ENCODE measurements around the gene ITLN2.

The ITLN2 gene

DNA sequence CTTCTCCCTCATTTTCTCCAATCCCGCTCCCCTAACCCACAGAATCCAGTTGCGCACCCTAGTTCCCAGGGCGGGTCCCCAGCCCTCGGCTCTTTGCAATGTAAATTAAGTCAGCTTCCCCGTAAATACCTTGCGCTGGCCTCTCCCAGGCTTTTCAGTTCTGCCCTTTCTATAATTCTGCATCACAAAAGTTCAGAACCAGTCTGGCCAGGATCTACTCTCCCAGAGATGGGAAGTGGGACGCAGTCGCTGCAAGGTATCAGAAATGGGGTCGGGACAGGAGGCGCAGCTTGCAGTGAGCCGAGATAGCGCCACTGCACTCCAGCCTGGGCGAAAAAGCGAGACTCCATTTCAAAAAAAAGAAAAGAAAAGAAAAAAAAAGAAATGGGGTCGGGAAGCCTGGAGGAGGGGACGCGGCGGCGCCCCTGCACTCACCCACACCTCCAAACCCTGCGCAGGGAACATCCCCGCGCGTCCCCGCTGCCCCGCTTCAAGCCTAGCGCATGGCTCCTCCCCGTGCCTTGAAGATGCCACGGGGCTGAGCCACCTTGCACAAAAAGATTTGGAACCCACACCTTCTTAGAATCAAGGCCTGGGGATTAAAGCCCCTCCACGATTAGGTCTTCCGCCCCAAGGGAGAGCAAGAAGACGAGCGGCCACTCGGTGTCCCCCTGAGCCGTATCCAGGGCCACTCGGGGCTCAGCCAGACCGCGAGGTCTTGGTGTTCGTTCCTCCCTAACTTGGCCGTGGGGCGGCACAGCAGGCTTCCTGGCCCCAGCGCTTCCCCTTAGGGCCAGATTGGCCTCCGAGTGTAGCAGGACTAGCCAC, 27.2 kb upstream of the ITLN2 start:
- Histone ChIP-seq H3K4me3 (ENCODE audit: low read length in 2 of 2) (no peak overlapping the region), H3K27me3 (ENCODE audit: control insufficient read depth in 1 of 2, insufficient read depth in 2 of 2, low read length in 2 of 2) (peaks cover 2 to 16% of the 10 kb centered on the region in 2 donors), H3K9ac (ENCODE audit: low read length in 2 of 2) (no peak overlapping the region), H3K9me3 (ENCODE audit: control insufficient read depth in 2 of 2, low read length in 2 of 2) (no peaks in the 10 kb centered on the region), H3K36me3 (ENCODE audit: control insufficient read depth in 2 of 2, insufficient read depth in 2 of 2, low read length in 2 of 2) (no peaks in the 10 kb centered on the region), H3K4me1 (ENCODE audit: control insufficient read depth, insufficient read depth, low read length) (no peaks in the 10 kb centered on the region), H3K27ac (ENCODE audit: low read length) (no peak overlapping the region)

DNA sequence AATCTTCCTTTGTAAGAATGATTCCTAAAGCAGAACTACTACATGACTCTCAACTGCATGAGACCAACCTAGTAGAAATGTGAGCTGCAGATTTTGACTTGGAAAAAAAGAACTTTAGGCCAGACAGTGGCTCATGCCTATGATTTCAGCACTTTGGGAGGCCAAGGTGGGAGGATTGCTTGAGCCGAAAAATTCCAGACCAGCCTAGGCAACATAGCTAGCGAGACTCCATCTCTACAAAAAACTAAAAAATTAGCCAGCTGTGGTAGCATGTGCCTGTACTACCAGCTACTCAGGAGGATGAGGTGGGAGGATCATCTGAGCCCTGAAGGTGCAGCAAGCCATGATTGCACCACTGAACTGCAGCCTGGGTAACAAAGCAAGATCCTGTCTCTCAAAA, 24.7 kb upstream of the ITLN2 start:
- H3K9me3 ChIP-seq (ENCODE audit: control insufficient read depth in 2 of 2, low read length in 2 of 2): no peaks in the 10 kb centered on the region
- peaks cover 2 to 16% of the 10 kb centered on the region in 2 donors for H3K27me3 ChIP-seq (ENCODE audit: control insufficient read depth in 1 of 2, insufficient read depth in 2 of 2, low read length in 2 of 2)
- no peaks in the 10 kb centered on the region for H3K36me3 ChIP-seq (ENCODE audit: control insufficient read depth in 2 of 2, insufficient read depth in 2 of 2, low read length in 2 of 2)

DNA sequence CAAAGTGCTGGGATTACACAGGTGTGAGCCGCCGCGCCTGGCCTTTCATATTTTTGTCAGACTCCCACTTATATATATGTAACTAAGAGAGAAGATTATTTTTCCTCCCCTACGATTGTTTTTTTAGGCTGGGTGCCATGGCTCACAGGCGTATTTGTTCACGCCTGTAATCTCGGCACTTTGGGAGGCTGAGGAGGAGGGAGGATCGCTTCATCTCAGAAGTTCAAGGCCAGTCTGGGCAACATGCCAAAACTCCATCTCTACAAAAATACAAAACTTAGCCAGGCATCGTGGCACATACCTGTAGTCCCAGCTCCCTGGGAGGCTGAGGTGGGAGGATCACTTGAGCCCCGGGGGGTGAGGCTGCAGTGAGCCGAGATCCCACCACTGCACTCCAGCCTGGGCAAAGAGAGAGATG, 23.9 kb upstream of the ITLN2 start:
- H3K27me3 ChIP-seq (ENCODE audit: control insufficient read depth in 1 of 2, insufficient read depth in 2 of 2, low read length in 2 of 2): peaks cover 2 to 16% of the 10 kb centered on the region in 2 donors
- H3K4me3 ChIP-seq (ENCODE audit: low read length in 2 of 2): no peak overlapping the region
- H3K4me1 ChIP-seq (ENCODE audit: control insufficient read depth, insufficient read depth, low read length): no peaks in the 10 kb centered on the region
- no peaks in the 10 kb centered on the region for H3K36me3 ChIP-seq (ENCODE audit: control insufficient read depth in 2 of 2, insufficient read depth in 2 of 2, low read length in 2 of 2)
- no peaks in the 10 kb centered on the region for H3K9me3 ChIP-seq (ENCODE audit: control insufficient read depth in 2 of 2, low read length in 2 of 2)
- H3K27ac ChIP-seq (ENCODE audit: low read length): no peak overlapping the region
- H3K9ac ChIP-seq (ENCODE audit: low read length in 2 of 2): no peak overlapping the region

More for the DNA sequence above, 24.7 kb upstream of the ITLN2 start:
- H3K4me3 ChIP-seq (ENCODE audit: low read length in 2 of 2): no peak overlapping the region
- H3K4me1 ChIP-seq (ENCODE audit: control insufficient read depth, insufficient read depth, low read length): no peaks in the 10 kb centered on the region
- no peak overlapping the region for H3K27ac ChIP-seq (ENCODE audit: low read length)
- no peak overlapping the region for H3K9ac ChIP-seq (ENCODE audit: low read length in 2 of 2)

DNA sequence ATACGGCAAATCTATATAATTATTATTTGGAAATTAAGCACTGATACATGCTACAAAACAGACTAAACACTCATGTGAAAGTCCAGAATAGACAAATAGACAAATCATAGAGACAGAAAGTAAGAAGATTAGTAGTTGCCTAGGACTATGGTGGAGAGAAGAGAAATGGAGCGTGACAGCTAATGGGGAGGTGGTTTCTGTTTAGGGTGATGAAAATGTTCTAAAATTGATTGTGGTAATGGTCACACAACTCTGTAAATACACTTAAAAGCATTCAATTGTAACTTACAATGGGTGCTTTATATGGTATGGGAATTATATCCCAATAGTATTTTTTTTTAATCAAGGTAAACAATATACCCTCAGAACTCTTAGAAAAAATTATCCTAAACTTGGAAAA, 20.4 kb upstream of the ITLN2 start:
- Histone ChIP-seq H3K27ac (ENCODE audit: low read length) (no peak overlapping the region), H3K4me3 (ENCODE audit: low read length in 2 of 2) (no peak overlapping the region), H3K9ac (ENCODE audit: low read length in 2 of 2) (no peak overlapping the region), H3K36me3 (ENCODE audit: control insufficient read depth in 2 of 2, insufficient read depth in 2 of 2, low read length in 2 of 2) (no peaks in the 10 kb centered on the region), H3K9me3 (ENCODE audit: control insufficient read depth in 2 of 2, low read length in 2 of 2) (no peaks in the 10 kb centered on the region), H3K4me1 (ENCODE audit: control insufficient read depth, insufficient read depth, low read length) (no peaks in the 10 kb centered on the region), H3K27me3 (ENCODE audit: control insufficient read depth in 1 of 2, insufficient read depth in 2 of 2, low read length in 2 of 2) (no peaks in the 10 kb centered on the region)

DNA sequence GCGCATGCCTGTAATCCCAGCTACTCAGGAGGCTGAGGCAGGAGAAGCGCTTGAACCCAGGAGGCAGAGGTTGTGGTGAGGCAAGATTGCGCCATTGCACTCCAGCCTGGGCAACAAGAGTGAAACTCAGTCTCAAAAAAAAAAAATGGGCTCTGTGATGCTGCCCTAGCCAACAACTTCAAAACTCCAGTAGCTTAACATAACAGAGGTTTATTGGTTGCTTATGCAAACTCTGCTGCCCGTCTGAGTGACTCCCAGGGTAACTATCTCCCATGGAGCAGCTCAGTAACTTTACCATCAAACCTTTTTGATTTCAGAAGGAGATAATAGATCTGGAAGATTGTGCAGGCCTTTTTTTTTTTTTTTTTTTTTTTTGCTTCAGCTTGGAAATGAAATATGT, 18.9 kb upstream of the ITLN2 start:
- Histone ChIP-seq H3K36me3 (ENCODE audit: control insufficient read depth in 2 of 2, insufficient read depth in 2 of 2, low read length in 2 of 2) (no peaks in the 10 kb centered on the region), H3K4me3 (ENCODE audit: low read length in 2 of 2) (no peak overlapping the region), H3K27ac (ENCODE audit: low read length) (no peak overlapping the region), H3K27me3 (ENCODE audit: control insufficient read depth in 1 of 2, insufficient read depth in 2 of 2, low read length in 2 of 2) (no peaks in the 10 kb centered on the region), H3K9ac (ENCODE audit: low read length in 2 of 2) (no peak overlapping the region), H3K4me1 (ENCODE audit: control insufficient read depth, insufficient read depth, low read length) (no peaks in the 10 kb centered on the region), H3K9me3 (ENCODE audit: control insufficient read depth in 2 of 2, low read length in 2 of 2) (no peaks in the 10 kb centered on the region)

DNA sequence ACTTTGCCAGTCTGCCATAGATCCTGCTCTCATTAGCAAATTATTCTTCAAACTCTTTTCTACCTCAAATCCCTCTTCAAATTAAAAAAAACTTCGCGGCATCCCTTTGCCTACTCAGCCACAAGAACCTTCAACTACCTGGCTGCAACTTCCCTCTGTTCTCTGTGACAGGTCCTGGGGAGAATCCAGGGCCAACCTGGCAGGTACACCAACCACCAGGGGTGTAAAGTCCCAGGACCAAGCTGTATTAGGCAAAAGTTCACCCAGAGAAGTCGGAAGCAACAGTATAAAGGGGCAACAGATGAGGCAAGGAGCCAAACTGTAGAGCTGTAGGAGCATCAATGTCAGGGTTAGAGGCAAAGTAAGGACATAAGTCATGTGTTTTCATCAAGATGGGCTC, 18.3 kb upstream of the ITLN2 start:
- Histone ChIP-seq H3K27ac (ENCODE audit: low read length) (no peak overlapping the region), H3K36me3 (ENCODE audit: control insufficient read depth in 2 of 2, insufficient read depth in 2 of 2, low read length in 2 of 2) (no peaks in the 10 kb centered on the region), H3K9me3 (ENCODE audit: control insufficient read depth in 2 of 2, low read length in 2 of 2) (no peaks in the 10 kb centered on the region), H3K27me3 (ENCODE audit: control insufficient read depth in 1 of 2, insufficient read depth in 2 of 2, low read length in 2 of 2) (no peaks in the 10 kb centered on the region), H3K4me1 (ENCODE audit: control insufficient read depth, insufficient read depth, low read length) (no peaks in the 10 kb centered on the region), H3K4me3 (ENCODE audit: low read length in 2 of 2) (no peak overlapping the region), H3K9ac (ENCODE audit: low read length in 2 of 2) (no peak overlapping the region)

DNA sequence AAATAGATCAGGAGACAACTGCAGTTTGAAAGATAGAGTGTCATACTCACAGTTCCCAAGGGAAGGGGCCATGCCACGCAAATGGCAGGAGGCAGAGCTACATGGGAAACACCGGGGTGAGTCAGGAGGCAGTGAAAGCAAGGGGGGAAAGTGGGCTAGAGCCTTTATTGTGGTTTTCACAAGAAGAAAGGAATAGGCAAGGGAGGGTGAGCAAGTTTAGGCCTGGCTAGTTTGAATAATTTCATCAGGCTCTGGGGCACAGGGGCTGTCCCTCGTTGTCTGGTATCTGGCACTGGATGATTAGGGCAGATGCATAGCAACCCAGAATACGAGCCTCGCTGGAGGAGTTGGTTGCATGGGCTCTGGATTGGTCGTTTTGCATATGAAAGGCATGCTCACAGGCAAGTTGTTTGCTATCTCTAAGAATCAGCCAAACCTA, 17.0 kb upstream of the ITLN2 start:
- no peaks in the 10 kb centered on the region for H3K27me3 ChIP-seq (ENCODE audit: control insufficient read depth in 1 of 2, insufficient read depth in 2 of 2, low read length in 2 of 2)
- H3K27ac ChIP-seq (ENCODE audit: low read length): no peak overlapping the region
- no peaks in the 10 kb centered on the region for H3K9me3 ChIP-seq (ENCODE audit: control insufficient read depth in 2 of 2, low read length in 2 of 2)

DNA sequence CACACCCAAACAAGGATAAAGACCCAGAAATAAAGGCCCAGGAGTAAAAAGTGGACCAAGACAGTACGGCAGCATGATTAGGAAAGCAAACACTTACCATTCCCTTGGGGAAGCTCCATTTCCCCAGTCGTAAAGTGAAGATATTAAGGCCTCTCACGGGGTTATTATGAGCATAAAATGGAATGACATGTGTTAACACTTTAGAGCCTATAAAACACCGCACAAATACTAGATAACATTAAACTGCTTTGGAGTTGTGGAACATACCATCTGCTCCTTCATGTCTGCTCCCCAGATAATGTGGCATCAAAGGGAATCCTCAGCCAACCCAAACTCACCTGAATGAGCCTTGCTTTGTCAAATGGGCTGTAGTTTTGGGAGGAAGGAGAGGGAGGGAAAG, 8.9 kb upstream of the ITLN2 start:
- Histone ChIP-seq H3K27me3 (ENCODE audit: control insufficient read depth in 1 of 2, insufficient read depth in 2 of 2, low read length in 2 of 2) (no peaks in the 10 kb centered on the region), H3K36me3 (ENCODE audit: control insufficient read depth in 2 of 2, insufficient read depth in 2 of 2, low read length in 2 of 2) (no peaks in the 10 kb centered on the region), H3K4me3 (ENCODE audit: low read length in 2 of 2) (no peak overlapping the region), H3K9ac (ENCODE audit: low read length in 2 of 2) (no peak overlapping the region), H3K4me1 (ENCODE audit: control insufficient read depth, insufficient read depth, low read length) (no peaks in the 10 kb centered on the region), H3K27ac (ENCODE audit: low read length) (no peak overlapping the region), H3K9me3 (ENCODE audit: control insufficient read depth in 2 of 2, low read length in 2 of 2) (peaks cover 0 to 2% of the 10 kb centered on the region in 2 donors)

More for the DNA sequence above, 17.0 kb upstream of the ITLN2 start:
- Histone ChIP-seq H3K4me3 (ENCODE audit: low read length in 2 of 2) (no peak overlapping the region), H3K4me1 (ENCODE audit: control insufficient read depth, insufficient read depth, low read length) (no peaks in the 10 kb centered on the region), H3K9ac (ENCODE audit: low read length in 2 of 2) (no peak overlapping the region), H3K36me3 (ENCODE audit: control insufficient read depth in 2 of 2, insufficient read depth in 2 of 2, low read length in 2 of 2) (no peaks in the 10 kb centered on the region)

DNA sequence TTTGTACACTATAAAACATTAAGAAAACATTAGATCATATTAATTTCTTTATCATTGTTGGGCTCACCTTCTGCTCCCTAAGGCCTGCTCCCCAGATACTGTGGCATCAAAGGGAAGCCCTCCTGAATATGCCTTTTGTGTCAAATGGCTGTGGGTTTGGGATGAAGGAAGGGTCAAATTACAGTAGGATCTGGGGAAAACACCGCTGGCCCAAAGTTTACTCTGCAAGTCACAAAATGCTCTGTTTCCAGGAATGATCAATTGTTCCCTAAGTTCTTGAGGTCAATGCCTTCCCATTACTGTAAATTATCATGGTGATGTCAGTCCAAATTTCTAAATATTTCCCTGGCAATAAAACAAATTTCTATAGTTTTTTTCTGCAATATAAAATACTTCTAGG, 6.8 kb upstream of the ITLN2 start:
- Histone ChIP-seq H3K9ac (ENCODE audit: low read length in 2 of 2) (no peak overlapping the region), H3K36me3 (ENCODE audit: control insufficient read depth in 2 of 2, insufficient read depth in 2 of 2, low read length in 2 of 2) (no peaks in the 10 kb centered on the region), H3K4me1 (ENCODE audit: control insufficient read depth, insufficient read depth, low read length) (no peaks in the 10 kb centered on the region), H3K27me3 (ENCODE audit: control insufficient read depth in 1 of 2, insufficient read depth in 2 of 2, low read length in 2 of 2) (no peaks in the 10 kb centered on the region), H3K27ac (ENCODE audit: low read length) (no peak overlapping the region), H3K4me3 (ENCODE audit: low read length in 2 of 2) (no peak overlapping the region), H3K9me3 (ENCODE audit: control insufficient read depth in 2 of 2, low read length in 2 of 2) (peaks cover 0 to 2% of the 10 kb centered on the region in 2 donors)

DNA sequence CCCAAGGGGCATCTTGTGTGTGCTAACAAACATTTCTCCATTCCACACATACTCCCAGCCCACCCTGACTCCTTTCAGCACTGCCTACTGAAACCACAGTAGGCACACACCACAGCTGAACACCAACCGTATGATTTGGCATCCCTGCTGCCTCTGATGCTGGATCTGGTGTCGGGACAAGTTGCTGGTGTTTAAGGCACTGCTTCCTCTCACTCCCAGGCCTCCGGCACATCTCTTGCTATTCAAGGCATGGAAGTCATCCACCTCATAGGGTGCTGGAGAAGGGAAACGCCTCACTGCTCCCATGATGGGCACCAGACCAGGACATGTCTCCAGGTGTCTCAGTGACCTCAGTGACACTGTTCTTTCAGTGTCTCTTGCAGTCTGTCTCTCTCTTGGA, 2.4 kb upstream of the ITLN2 start:
- H3K4me1 ChIP-seq (ENCODE audit: control insufficient read depth, insufficient read depth, low read length): no peaks in the 10 kb centered on the region
- H3K4me3 ChIP-seq (ENCODE audit: low read length in 2 of 2): no peak overlapping the region
- no peaks in the 10 kb centered on the region for H3K9me3 ChIP-seq (ENCODE audit: control insufficient read depth in 2 of 2, low read length in 2 of 2)
- peaks cover 0 to 2% of the 10 kb centered on the region in 2 donors for H3K27me3 ChIP-seq (ENCODE audit: control insufficient read depth in 1 of 2, insufficient read depth in 2 of 2, low read length in 2 of 2)
- no peak overlapping the region for H3K9ac ChIP-seq (ENCODE audit: low read length in 2 of 2)
- no peaks in the 10 kb centered on the region for H3K36me3 ChIP-seq (ENCODE audit: control insufficient read depth in 2 of 2, insufficient read depth in 2 of 2, low read length in 2 of 2)
- H3K27ac ChIP-seq (ENCODE audit: low read length): no peak overlapping the region

DNA sequence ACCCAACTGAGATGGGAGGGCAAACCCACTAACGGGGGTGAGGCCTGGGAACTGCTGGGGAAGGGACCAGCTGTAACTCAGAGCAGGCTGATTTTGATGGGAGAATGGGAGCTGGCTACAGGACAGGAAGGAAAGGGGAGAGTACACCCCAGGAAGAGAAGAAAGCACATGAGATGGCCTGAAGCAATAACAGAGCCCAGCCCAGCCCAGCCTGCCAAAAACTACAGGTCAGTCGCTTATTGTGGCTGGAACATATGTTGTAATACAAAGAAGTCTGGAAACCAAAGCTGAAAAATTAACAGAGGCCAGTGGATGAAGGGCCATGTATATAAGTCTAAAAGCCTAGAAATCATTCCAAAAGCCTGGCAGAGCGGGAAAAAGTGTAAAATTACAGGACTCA, 1.6 kb downstream of the ITLN2 start:
- H3K27ac ChIP-seq (ENCODE audit: low read length): no peak overlapping the region

More for the DNA sequence above, 1.6 kb downstream of the ITLN2 start:
- no peak overlapping the region for H3K9ac ChIP-seq (ENCODE audit: low read length in 2 of 2)
- H3K4me3 ChIP-seq (ENCODE audit: low read length in 2 of 2): no peak overlapping the region
- H3K36me3 ChIP-seq (ENCODE audit: control insufficient read depth in 2 of 2, insufficient read depth in 2 of 2, low read length in 2 of 2): no peaks in the 10 kb centered on the region
- peaks cover 0 to 2% of the 10 kb centered on the region in 2 donors for H3K27me3 ChIP-seq (ENCODE audit: control insufficient read depth in 1 of 2, insufficient read depth in 2 of 2, low read length in 2 of 2)
- no peaks in the 10 kb centered on the region for H3K4me1 ChIP-seq (ENCODE audit: control insufficient read depth, insufficient read depth, low read length)
- no peaks in the 10 kb centered on the region for H3K9me3 ChIP-seq (ENCODE audit: control insufficient read depth in 2 of 2, low read length in 2 of 2)
